Activated T-cell treated with anti-CD3 and anti-CD28 coated beads, Interleukin-2, amount 50 U/mL, for 48 hours (primary cell): ENCODE measurements around the gene RNASEL.

Source experiments
- DNase-seq, 2 experiments: peaks; one replicate each; pipeline ENCODE4 v3.0.0-alpha.2; 2020

Gene RNASEL

GRCh38 chr1:182600036-182600713 is 11.1 kb upstream of the RNASEL start:
- no peak for DNase-seq

- DNase-seq = peak; percentile 51 to 59
Observed at GRCh38 chr1:182599339-182599738, 10.3 kb upstream of the RNASEL start.

- no peak for DNase-seq
Observed at GRCh38 chr1:182598296-182598695, 9.2 kb upstream of the RNASEL start.

GRCh38 chr1:182596934-182597333 is 7.9 kb upstream of the RNASEL start:
- DNase-seq = no peak

GRCh38 chr1:182595641-182596240 is 6.7 kb upstream of the RNASEL start:
- peak; percentile 82 to 85 for DNase-seq

GRCh38 chr1:182589931-182590330 is 875 bp upstream of the RNASEL start:
- no peak for DNase-seq

- DNase-seq = no peak
Observed at GRCh38 chr1:182589520-182589919, 464 bp upstream of the RNASEL start.

GRCh38 chr1:182587666-182588499 is 1.2 kb downstream of the RNASEL start:
- no peak for DNase-seq

- no peak for DNase-seq
Observed at GRCh38 chr1:182587093-182587492, 2.0 kb downstream of the RNASEL start.

- DNase-seq = no peak
Observed at GRCh38 chr1:182586380-182586779, 2.7 kb downstream of the RNASEL start.

- DNase-seq = no peak
Observed at GRCh38 chr1:182584746-182585145, 4.3 kb downstream of the RNASEL start.

GRCh38 chr1:182580736-182581135 is 8.3 kb downstream of the RNASEL start:
- no peak for DNase-seq

- DNase-seq = no peak
Observed at GRCh38 chr1:182575540-182576149, 13.4 kb downstream of the RNASEL start.

- DNase-seq = no peak
Observed at GRCh38 chr1:182574156-182574555, 14.9 kb downstream of the RNASEL start.

- no peak for DNase-seq
Observed at GRCh38 chr1:182570611-182570970, 18.5 kb downstream of the RNASEL start.

GRCh38 chr1:182569939-182570610 is 19.0 kb downstream of the RNASEL start:
- DNase-seq = no peak

- DNase-seq = no peak
Observed at GRCh38 chr1:182568647-182569284, 20.3 kb downstream of the RNASEL start.

- DNase-seq = no peak
Observed at GRCh38 chr1:182567629-182568028, 21.4 kb downstream of the RNASEL start.

- DNase-seq = no peak
Observed at GRCh38 chr1:182565537-182565936, 23.5 kb downstream of the RNASEL start.

- no peak for DNase-seq
Observed at GRCh38 chr1:182564406-182565004, 24.6 kb downstream of the RNASEL start.

GRCh38 chr1:182563095-182563494 is 26.0 kb downstream of the RNASEL start:
- DNase-seq = no peak

GRCh38 chr1:182561456-182561855 is 27.6 kb downstream of the RNASEL start:
- no peak for DNase-seq
